Ectodermal cell (in vitro differentiated cells): Measurements from ENCODE around the gene ZNRF3.

Experiments
- H3K27ac ChIP-seq: 2 replicates; pipeline ENCODE4 v1.7.0; 2013; ENCODE audit warnings: mild to moderate bottlenecking, low read depth, low read length; ENCODE audit not compliant: insufficient read depth, poor library complexity, severe bottlenecking
- H3K27me3 ChIP-seq: 2 replicates; pipeline ENCODE4 v1.7.0; 2013; ENCODE audit warnings: mild to moderate bottlenecking, low read length; ENCODE audit not compliant: insufficient read depth, control insufficient read depth, poor library complexity, severe bottlenecking
- H3K36me3 ChIP-seq: one replicate; pipeline ENCODE4 v1.7.0; 2013; ENCODE audit warnings: low read length; ENCODE audit not compliant: control insufficient read depth, insufficient read depth
- H3K4me1 ChIP-seq: one replicate; pipeline ENCODE4 v1.7.0; 2013; ENCODE audit warnings: low read length; ENCODE audit not compliant: control insufficient read depth, insufficient read depth
- H3K4me3 ChIP-seq: 2 replicates; pipeline ENCODE4 v1.7.0; 2013; ENCODE audit warnings: low read depth, low read length, control low read depth; ENCODE audit not compliant: insufficient read depth
- H3K9me3 ChIP-seq: 2 replicates; pipeline ENCODE4 v1.7.0; 2013; ENCODE audit warnings: mild to moderate bottlenecking, low read length, moderate library complexity; ENCODE audit not compliant: control insufficient read depth
- WGBS, 2 experiments: methylation state at CpG; one replicate each; pipeline ENCODE4 v1.1.7; 2013; ENCODE audit warnings: missing lambda C conversion rate in 2 of 2; 5-methylcytosine and 5-hydroxymethylcytosine counted together

Gene ZNRF3

DNA sequence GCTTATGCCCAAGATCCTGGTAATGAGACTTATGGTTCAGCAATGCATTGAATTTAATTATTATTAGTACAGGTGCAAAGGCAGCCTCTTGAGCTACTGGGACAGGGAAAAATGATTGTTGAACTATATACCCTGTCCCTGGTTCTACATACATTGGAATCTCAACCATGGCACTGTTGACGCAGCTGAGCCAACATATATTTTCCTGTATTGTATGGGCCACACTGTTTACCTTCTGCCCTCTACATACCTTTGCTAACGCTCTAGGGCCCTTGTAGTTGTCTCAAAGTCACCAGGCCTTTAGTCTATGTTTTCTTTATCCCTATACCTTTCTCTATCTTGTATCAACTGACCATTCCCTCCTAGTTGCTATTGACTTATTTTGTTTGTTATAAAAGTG, 212.1 kb downstream of the ZNRF3 start:
- no peaks in the 10 kb centered on the region for H3K27me3 ChIP-seq

DNA sequence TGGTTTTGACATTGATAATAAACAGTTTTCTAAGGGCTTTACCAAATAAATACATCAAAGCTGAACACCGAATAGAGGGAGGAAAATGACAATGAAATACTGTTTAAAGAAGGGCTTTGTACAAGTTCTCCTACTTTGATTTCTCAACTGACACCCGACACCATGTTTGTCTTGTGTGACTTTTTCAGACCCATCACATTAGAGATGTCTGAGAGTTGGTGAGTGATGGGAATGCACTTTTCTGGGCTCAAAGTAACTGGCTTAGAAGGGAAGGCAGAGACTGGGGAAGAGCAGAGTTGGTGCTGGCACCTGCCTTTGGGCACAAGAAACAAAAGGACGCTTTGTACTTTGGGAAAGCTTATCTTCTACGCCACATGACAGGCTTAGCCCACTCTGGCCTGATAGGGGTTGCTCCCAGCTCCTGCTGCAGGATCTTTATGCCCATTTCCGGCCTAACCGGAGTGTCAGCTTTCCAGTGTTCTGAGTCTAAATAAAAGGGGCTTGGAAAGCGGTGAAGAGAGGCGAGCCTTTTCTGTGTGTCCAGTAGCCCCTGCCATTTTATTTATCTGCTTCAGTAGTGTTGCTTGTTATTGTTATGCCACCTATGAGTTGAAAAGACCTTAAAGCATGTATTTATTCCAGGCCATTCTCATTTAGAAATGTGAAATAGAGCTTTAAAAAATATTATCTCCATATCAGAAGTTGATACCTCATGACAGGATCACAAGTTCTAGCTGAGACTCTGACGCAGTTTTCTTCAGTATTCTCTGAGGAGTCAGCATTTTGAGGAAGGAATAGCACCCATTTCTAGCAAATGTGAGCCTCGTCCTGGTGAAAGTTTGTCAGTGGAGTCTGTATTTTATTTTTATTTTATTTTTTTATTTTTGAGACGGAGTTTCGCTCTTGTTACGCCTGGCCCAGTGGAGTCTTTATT, 213.6 kb downstream of the ZNRF3 start:
- Histone ChIP-seq H3K36me3 (no peaks in the 10 kb centered on the region), H3K27me3 (no peaks in the 10 kb centered on the region), H3K4me1 (peaks cover 12% of the 10 kb centered on the region), H3K27ac (no peak overlapping the region), H3K4me3 (no peak overlapping the region), H3K9me3 (no peaks in the 10 kb centered on the region)
- 79 to 81% methylated on average over 10 of the region's 13 CpGs for WGBS, 2 experiments

More for the DNA sequence above, 212.1 kb downstream of the ZNRF3 start:
- no peak overlapping the region for H3K27ac ChIP-seq
- H3K9me3 ChIP-seq, result no peaks in the 10 kb centered on the region
- H3K4me1 ChIP-seq, result peaks cover 12% of the 10 kb centered on the region
- H3K4me3 ChIP-seq, result no peak overlapping the region
- H3K36me3 ChIP-seq, result no peaks in the 10 kb centered on the region
- 94 to 96% methylated on average over 2 of the region's 2 CpGs for WGBS, 2 experiments

DNA sequence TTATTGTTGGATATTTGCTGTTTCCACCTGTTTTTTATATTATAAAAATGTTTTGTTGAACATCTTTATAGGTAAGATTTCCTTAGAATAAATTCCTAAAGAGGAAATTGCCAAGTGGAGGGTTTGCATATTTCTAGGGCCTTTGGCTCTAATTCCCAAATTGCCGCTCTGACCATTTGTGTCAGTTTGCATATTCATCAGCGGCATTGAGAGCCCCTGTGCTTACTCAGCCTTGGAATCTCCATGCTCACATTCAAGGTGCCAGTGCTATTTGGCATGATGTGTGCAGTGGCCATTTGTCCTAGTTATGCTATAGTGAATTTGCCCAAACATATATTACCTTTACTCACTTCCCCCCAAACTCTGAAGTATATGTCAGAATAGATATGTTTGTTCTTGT, 214.9 kb downstream of the ZNRF3 start:
- Histone ChIP-seq H3K36me3 (no peaks in the 10 kb centered on the region), H3K9me3 (no peaks in the 10 kb centered on the region), H3K27ac (no peak overlapping the region), H3K27me3 (no peaks in the 10 kb centered on the region), H3K4me3 (no peak overlapping the region), H3K4me1 (peaks cover 22% of the 10 kb centered on the region)
- WGBS, 2 experiments, result 84 to 91% methylated on average over 2 of the region's 2 CpGs

DNA sequence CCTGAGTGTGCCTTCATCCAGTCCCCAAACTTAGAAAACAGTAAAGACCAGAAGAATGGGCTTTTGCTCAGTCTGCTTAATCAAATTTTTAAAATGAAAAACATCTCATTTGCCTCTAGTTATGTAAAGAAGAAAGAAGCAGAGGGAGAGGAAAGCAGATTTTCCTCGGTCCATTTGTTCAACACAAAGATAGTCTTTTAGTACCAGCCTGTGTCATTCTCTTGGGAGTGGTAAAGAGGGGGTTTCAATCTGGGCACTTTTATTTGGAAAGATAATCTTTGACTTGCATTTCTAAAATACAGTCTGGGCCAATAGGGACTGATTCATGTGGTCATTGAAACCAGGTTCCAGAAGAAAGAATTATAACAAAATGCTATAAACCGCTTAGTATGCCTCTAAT, 218.9 kb downstream of the ZNRF3 start:
- Histone ChIP-seq H3K4me3 (no peak overlapping the region), H3K27ac (no peak overlapping the region), H3K36me3 (no peaks in the 10 kb centered on the region), H3K4me1 (peaks cover 21% of the 10 kb centered on the region), H3K27me3 (no peaks in the 10 kb centered on the region), H3K9me3 (no peaks in the 10 kb centered on the region)
- 92 to 100% methylated on average over 2 of the region's 2 CpGs for WGBS, 2 experiments

DNA sequence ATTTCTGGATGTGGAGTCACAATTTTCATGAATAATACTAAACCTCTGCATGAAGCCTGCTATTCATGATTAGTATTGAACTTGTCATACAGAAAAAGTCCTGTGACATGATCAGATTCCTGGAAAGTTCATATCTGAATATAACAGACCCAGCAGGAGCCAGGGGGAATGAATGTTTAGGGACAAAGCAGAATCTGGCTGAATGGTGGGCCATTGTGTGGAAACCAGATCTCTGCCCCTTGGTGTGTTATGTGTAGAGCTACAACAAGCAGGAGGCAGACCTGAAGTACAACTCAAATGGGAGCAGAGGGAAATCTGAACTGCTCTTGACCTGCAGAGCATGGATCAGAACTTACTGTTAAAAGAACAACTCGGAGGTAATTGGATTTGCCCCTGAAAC, 219.7 kb downstream of the ZNRF3 start:
- Histone ChIP-seq H3K4me3 (no peak overlapping the region), H3K27ac (no peak overlapping the region), H3K36me3 (no peaks in the 10 kb centered on the region), H3K4me1 (peaks cover 17% of the 10 kb centered on the region), H3K9me3 (no peaks in the 10 kb centered on the region), H3K27me3 (no peaks in the 10 kb centered on the region)
- WGBS, 2 experiments, result 63 to 74% methylated on average over 1 of the region's 1 CpG

DNA sequence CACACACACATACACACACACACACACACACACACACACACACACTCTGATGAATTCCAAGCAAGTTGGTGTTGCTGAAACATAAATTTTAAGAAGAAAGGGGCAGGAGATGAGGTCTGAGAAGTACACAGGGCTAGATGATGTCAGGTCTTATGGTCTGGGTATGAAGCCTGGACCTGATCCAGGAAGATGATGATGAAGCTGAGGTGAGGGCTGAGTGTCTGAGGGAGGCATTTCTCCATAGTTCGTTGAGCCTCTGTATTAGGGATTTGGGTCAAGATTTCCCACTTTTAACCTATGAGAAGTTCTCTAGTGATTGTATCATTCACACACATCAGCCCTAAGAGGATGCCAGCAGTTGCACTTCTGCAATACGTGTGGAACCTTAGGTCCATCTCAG, 222.1 kb downstream of the ZNRF3 start:
- Histone ChIP-seq H3K27ac (no peak overlapping the region), H3K27me3 (no peaks in the 10 kb centered on the region), H3K9me3 (no peaks in the 10 kb centered on the region), H3K4me3 (no peak overlapping the region), H3K36me3 (no peaks in the 10 kb centered on the region), H3K4me1 (peaks cover 17% of the 10 kb centered on the region)
- WGBS, 2 experiments, result 79 to 88% methylated on average over 2 of the region's 2 CpGs

DNA sequence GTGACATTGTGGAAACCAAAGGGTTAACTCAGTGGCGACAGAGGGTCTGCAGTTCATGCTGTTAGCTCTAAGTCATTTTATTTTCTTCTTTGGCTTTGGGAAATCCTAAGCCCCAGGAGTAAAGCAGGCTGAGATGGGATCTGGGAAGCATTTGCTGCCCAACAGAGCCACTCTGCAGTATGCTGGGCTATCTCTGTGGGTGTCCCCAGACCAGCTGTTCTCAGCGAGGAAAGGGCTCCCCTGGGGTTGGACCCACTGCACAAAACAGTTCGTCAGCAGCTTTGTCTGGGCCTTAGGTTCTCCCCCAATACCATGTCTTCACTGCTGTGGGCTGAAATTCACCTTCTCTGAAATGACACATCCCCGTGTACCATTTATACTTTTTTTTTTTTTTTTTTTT, 223.5 kb downstream of the ZNRF3 start:
- no peaks in the 10 kb centered on the region for H3K36me3 ChIP-seq
- H3K4me3 ChIP-seq, result no peak overlapping the region
- WGBS, 2 experiments, result 7 to 14% methylated on average over 4 of the region's 4 CpGs
- no peaks in the 10 kb centered on the region for H3K9me3 ChIP-seq
- no peaks in the 10 kb centered on the region for H3K27me3 ChIP-seq
- peaks cover 17% of the 10 kb centered on the region for H3K4me1 ChIP-seq
- H3K27ac ChIP-seq, result no peak overlapping the region
